Measurements from ENCODE around the gene ZNHIT2.

- TF ChIP-seq, protein P1, sequence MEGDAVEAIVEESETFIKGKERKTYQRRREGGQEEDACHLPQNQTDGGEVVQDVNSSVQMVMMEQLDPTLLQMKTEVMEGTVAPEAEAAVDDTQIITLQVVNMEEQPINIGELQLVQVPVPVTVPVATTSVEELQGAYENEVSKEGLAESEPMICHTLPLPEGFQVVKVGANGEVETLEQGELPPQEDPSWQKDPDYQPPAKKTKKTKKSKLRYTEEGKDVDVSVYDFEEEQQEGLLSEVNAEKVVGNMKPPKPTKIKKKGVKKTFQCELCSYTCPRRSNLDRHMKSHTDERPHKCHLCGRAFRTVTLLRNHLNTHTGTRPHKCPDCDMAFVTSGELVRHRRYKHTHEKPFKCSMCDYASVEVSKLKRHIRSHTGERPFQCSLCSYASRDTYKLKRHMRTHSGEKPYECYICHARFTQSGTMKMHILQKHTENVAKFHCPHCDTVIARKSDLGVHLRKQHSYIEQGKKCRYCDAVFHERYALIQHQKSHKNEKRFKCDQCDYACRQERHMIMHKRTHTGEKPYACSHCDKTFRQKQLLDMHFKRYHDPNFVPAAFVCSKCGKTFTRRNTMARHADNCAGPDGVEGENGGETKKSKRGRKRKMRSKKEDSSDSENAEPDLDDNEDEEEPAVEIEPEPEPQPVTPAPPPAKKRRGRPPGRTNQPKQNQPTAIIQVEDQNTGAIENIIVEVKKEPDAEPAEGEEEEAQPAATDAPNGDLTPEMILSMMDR (IDR thresholded peaks at IDR 0.05; ENCODE audit: borderline replicate concordance, extremely low read depth, low read length, poor library complexity, severe bottlenecking), result no peak
- no peak for TF ChIP-seq EZH2 (IDR thresholded peaks at IDR 0.05; ENCODE audit: borderline replicate concordance, low read depth, low read length, severe bottlenecking)
These were observed 30.7 kb downstream of the ZNHIT2 start for GRCh38 chr11:65086809-65087208.

All from DND-41 (cell line).